Neural cell (in vitro differentiated cells): Measurements from ENCODE around the gene MUC12. TPM values are rescaled to one million over a fixed set of nuclear protein-coding genes. Genes with fewer than 3 reads are reported as not detected.

ENCODE experiments used
- H2AFZ ChIP-seq: fragments of 200-600, 300-800 bp; sonication (generic), shearing (Covaris generic); 2 replicates; pipeline ENCODE4 v1.6.0; 2014; ENCODE audit warnings: low read depth, mild to moderate bottlenecking, antibody characterized with exemption, low read length, moderate library complexity
- H3F3A ChIP-seq: fragments of 200-600 bp; shearing (Covaris generic); 2 replicates; pipeline ENCODE4 v1.6.1; 2016; ENCODE audit warnings: mild to moderate bottlenecking, moderate library complexity, mixed read lengths, antibody characterized with exemption, low read length; ENCODE audit not compliant: insufficient read depth, poor library complexity, severe bottlenecking
- H3K27ac ChIP-seq: fragments of 200-600, 300-800 bp; sonication (generic), shearing (Covaris generic); 2 replicates; pipeline ENCODE4 v1.5.1; 2014; ENCODE audit warnings: mild to moderate bottlenecking, low read length, moderate library complexity
- H3K27me3 ChIP-seq: fragments of 300-800, 200-600 bp; sonication (generic), shearing (Covaris generic); 2 replicates; pipeline ENCODE4 v1.6.0; 2014; ENCODE audit warnings: mild to moderate bottlenecking, low read depth, low read length, moderate library complexity; ENCODE audit not compliant: insufficient read depth
- H3K36me3 ChIP-seq: fragments of 300-800, 200-600 bp; sonication (generic), shearing (Covaris generic); 2 replicates; pipeline ENCODE4 v1.5.1; 2014; ENCODE audit warnings: mild to moderate bottlenecking, antibody characterized with exemption, low read length, moderate library complexity; ENCODE audit not compliant: insufficient read depth
- H3K4me2 ChIP-seq: fragments of 300-800, 200-600 bp; sonication (generic), shearing (Covaris generic); 2 replicates; pipeline ENCODE4 v1.6.0; 2014; ENCODE audit warnings: mild to moderate bottlenecking, low read length
- H3K4me3 ChIP-seq: fragments of 300-800, 200-600 bp; sonication (generic), shearing (Covaris generic); 2 replicates; pipeline ENCODE4 v1.5.1; 2014; ENCODE audit warnings: mild to moderate bottlenecking, low read length, moderate library complexity
- H3K79me2 ChIP-seq: fragments of 200-600 bp; shearing (Covaris generic); replicated peaks from 2 replicates; pipeline ENCODE4 v1.6.0; 2014; ENCODE audit warnings: mild to moderate bottlenecking, low read length, moderate library complexity; ENCODE audit not compliant: insufficient read depth
- H3K9ac ChIP-seq: fragments of 300-800, 200-600 bp; sonication (generic), shearing (Covaris generic); 2 replicates; pipeline ENCODE4 v1.6.1; 2016; ENCODE audit warnings: mild to moderate bottlenecking, low read length, mixed read lengths
- H3K9me2 ChIP-seq: fragments of 200-600 bp; shearing (Covaris generic); 2 replicates; pipeline ENCODE4 v1.6.1; 2016; ENCODE audit warnings: mild to moderate bottlenecking, low read length, mixed read lengths; ENCODE audit not compliant: insufficient read depth
- H3K9me3 ChIP-seq: fragments of 200-600, 300-800 bp; sonication (generic), shearing (Covaris generic); 2 replicates; pipeline ENCODE4 v1.6.1; 2016; ENCODE audit warnings: mild to moderate bottlenecking, mixed run types, low read length, moderate library complexity, mixed read lengths
- H4K20me1 ChIP-seq: fragments of 200-600 bp; shearing (Covaris generic); 2 replicates; pipeline ENCODE4 v1.6.1; 2016; ENCODE audit warnings: mild to moderate bottlenecking, mixed run types; ENCODE audit not compliant: insufficient read depth
- CTCF ChIP-seq: fragments of 450-650 bp; IDR thresholded peaks from 2 replicates; pipeline ENCODE4 v1.5.1; 2014; ENCODE audit warnings: antibody characterized with exemption, mild to moderate bottlenecking, moderate library complexity; ENCODE audit not compliant: poor library complexity, severe bottlenecking
- EP300 ChIP-seq: fragments of 450-650 bp; conservative IDR thresholded peaks from 2 replicates; pipeline ENCODE4 v1.6.1; 2014; ENCODE audit warnings: antibody characterized with exemption, mild to moderate bottlenecking, moderate library complexity; ENCODE audit not compliant: poor library complexity, severe bottlenecking
- EZH2 ChIP-seq: fragments of 200-600, 300-800 bp; shearing (Covaris generic), sonication (generic); IDR thresholded peaks from 2 replicates; pipeline ENCODE4 v1.6.1; 2014; ENCODE audit warnings: antibody characterized with exemption, low read length, borderline replicate concordance, mild to moderate bottlenecking; ENCODE audit not compliant: insufficient read depth, poor library complexity, severe bottlenecking
- MXI1 ChIP-seq: fragments of 450-650 bp; conservative IDR thresholded peaks from 2 replicates; pipeline ENCODE4 v1.6.1; 2014; ENCODE audit warnings: antibody characterized with exemption, mild to moderate bottlenecking; ENCODE audit not compliant: poor library complexity, severe bottlenecking
- POLR2AphosphoS5 ChIP-seq: IDR thresholded peaks from 2 replicates; pipeline ENCODE4 v1.6.1; 2012
- RAD21 ChIP-seq: fragments of 450-650 bp; conservative IDR thresholded peaks from 2 replicates; pipeline ENCODE4 v1.6.1; 2014; ENCODE audit warnings: antibody characterized with exemption, mild to moderate bottlenecking, moderate library complexity
- REST ChIP-seq: IDR thresholded peaks from 2 replicates; pipeline ENCODE4 v1.6.1; 2012; ENCODE audit warnings: borderline replicate concordance
- SMC3 ChIP-seq: fragments of 450-650 bp; conservative IDR thresholded peaks from 2 replicates; pipeline ENCODE4 v1.6.1; 2014; ENCODE audit warnings: antibody characterized with exemption, mild to moderate bottlenecking, moderate library complexity; ENCODE audit not compliant: poor library complexity
- TAF1 ChIP-seq: IDR thresholded peaks from 2 replicates; pipeline ENCODE4 v1.6.1; 2012; ENCODE audit warnings: low read depth
- polyA plus RNA-seq: library from polyadenylated mRNA; depleted of rRNA; stranded (reverse); fragments of >200 nt; gene quantifications from 2 replicates; pipeline ENCODE4 v1.2.3, GENCODE V29; 2014

The MUC12 gene
- polyA plus RNA-seq, 1 donor from 2014 or later, result not detected

- Histone ChIP-seq H3K9me2 (no peaks in the 10 kb centered on the region), H3K27me3 (no peaks in the 10 kb centered on the region), H3K4me2 (no peak overlapping the region)
These were observed 17.3 kb upstream of the MUC12 start for GRCh38 chr7:100951888-100952560.

GRCh38 chr7:100952641-100953040 is 16.7 kb upstream of the MUC12 start:
- Histone ChIP-seq H3K79me2 (no peaks in the 10 kb centered on the region), H3K27me3 (no peaks in the 10 kb centered on the region), H3K9me2 (no peaks in the 10 kb centered on the region), H3K36me3 (no peaks in the 10 kb centered on the region), H4K20me1 (no peaks in the 10 kb centered on the region), H3K4me3 (no peak overlapping the region), H2AFZ (no peak overlapping the region), H3F3A (no peaks in the 10 kb centered on the region), H3K9ac (no peak overlapping the region), H3K4me2 (no peak overlapping the region), H3K9me3 (peaks cover 3% of the 10 kb centered on the region), H3K27ac (no peak overlapping the region)
- TF ChIP-seq EP300 (no peak), POLR2AphosphoS5 (no peak), MXI1 (no peak), EZH2 (no peak), RAD21 (no peak)

More at GRCh38 chr7:100951888-100952560, 17.3 kb upstream of the MUC12 start:
- Histone ChIP-seq H3K27ac (no peak overlapping the region), H3K9me3 (peaks cover 3% of the 10 kb centered on the region), H3K9ac (no peak overlapping the region), H3K79me2 (no peaks in the 10 kb centered on the region), H2AFZ (no peak overlapping the region), H3K36me3 (no peaks in the 10 kb centered on the region), H3F3A (no peaks in the 10 kb centered on the region), H3K4me3 (no peak overlapping the region), H4K20me1 (no peaks in the 10 kb centered on the region)
- TF ChIP-seq TAF1 (no peak), POLR2AphosphoS5 (no peak), REST (no peak), SMC3 (no peak), CTCF (no peak), RAD21 (no peak), MXI1 (no peak), EP300 (no peak), EZH2 (no peak)
